Measurements from ENCODE around the gene CCDC197. TPM values are rescaled to one million over a fixed set of nuclear protein-coding genes. Genes with fewer than 3 reads are reported as not detected.

Gene CCDC197
- total and polyA plus RNA-seq, 9 of the 15 experiments (the other 6 are each of a cell fraction or from before 2014, with no cell fraction given): not detected

DNA sequence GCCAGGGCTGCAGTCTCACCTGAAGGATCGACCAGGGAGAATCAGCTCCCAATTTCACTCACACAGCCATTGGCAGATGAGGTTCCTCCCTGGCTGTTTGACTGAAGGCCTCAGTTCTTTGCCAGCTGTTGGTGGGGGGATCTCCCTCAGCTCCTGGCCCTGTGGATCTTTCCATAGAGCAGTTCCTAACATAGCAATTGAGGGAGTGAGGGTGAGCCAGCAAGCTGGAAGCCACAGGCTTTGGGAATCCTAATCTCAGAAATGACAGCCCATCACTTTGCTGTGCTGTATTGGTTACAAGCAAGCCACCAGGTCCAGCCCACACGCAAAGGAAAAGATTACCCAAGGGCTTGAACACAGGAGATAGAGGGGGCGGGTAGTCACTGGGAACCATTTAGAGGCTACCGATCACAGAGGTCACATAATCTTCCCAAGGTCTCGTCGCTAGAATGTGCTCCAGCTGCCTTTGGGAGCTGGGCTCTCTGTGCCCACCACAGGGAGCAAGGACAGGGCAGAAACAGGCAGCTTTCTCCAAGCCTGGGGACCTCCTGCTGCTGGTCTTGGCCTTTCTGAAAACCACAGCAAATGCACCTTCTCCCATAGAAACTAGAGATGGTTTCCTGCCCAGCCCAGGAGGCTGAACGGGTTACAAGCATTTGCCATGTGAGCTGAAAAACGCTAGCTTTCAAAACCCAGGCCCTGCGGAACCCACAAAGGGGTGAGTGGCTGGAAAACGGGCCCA, 24.5 kb downstream of the CCDC197 start (continued):
- TF ChIP-seq, protein P1, sequence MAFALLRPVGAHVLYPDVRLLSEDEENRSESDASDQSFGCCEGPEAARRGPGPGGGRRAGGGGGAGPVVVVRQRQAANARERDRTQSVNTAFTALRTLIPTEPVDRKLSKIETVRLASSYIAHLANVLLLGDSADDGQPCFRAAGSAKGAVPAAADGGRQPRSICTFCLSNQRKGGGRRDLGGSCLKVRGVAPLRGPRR (CRISPR knock-in tag; IDR thresholded peaks at IDR 0.05): no peak

DNA sequence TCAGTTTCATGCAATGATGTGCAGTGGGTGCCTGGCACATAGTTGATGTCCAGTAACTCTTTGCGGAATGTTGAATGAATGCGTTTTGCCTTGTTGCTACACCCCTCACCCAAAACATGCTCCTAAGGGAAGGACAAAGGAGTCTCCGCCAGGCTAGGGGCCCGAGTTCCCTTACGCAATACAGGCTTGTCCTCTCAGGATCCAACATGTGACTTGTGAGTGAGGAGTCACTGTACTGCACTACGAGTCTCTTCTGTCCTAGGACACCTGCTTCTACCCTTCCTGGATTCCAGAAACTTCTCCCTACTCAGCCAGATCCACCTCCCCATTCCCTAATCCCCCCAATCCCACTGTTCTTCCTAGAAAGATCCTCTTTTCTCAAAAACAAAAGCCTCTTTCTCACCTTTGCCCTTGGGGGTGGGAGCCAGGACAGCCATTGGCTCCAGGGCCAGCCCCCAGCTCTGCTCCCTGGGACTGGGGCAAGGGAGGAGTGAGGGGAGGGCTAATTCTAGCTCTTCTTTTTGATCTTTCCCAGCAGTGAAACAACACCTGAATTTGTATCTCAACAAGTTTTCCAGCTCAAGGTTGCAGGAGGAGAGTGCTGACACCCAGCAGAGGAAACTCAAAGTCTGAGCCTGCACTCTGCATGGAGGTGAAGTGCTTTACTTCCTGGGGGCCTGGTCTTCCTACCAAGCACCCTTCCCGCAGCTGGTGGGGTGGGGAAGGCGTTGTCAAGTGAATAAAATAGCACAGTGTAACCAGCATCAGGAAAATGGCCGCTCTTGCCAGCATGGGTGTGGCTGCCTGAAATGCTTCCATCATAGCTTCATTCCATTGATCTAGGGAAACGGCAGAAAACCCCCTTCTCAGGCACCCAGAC, 25.7 kb downstream of the CCDC197 start:
- no peak for FAIRE-seq
- H3K4me2 ChIP-seq (ENCODE audit: insufficient read depth, low read length): no peak overlapping the region
- H3K4me1 ChIP-seq (replicated peaks in 1 of 2; ENCODE audit: control insufficient read depth in 2 of 2, insufficient read depth in 2 of 2, low read length in 2 of 2): peaks cover 0 to 7% of the 10 kb centered on the region in 2 experiments; a peak in 1 of 5 replicates

More for the DNA sequence above, 25.7 kb downstream of the CCDC197 start:
- Histone ChIP-seq H2AFZ (ENCODE audit: low read depth, low read length) (no peak overlapping the region), H3K4me3 (no peak overlapping the region), H3K9ac (ENCODE audit: insufficient read depth in 1 of 2, low read depth in 2 of 2, low read length in 2 of 2) (no peak overlapping the region), H3K27me3 (ENCODE audit: control insufficient read depth in 2 of 2, insufficient read depth in 2 of 2, low read length in 2 of 2) (peaks cover 0 to 24% of the 10 kb centered on the region in 2 experiments; a peak in 3 of 5 replicates), H3K36me3 (ENCODE audit: control insufficient read depth, insufficient read depth, low read length) (no peaks in the 10 kb centered on the region), H3K9me3 (replicated peaks; ENCODE audit: control insufficient read depth, insufficient read depth, low read depth, low read length) (no peaks in the 10 kb centered on the region), H4K20me1 (replicated peaks; ENCODE audit: control insufficient read depth, insufficient read depth, low read length) (no peaks in the 10 kb centered on the region), H3K27ac (ENCODE audit: extremely low read depth, low read depth, low read length) (no peak overlapping the region), H3K79me2 (ENCODE audit: control insufficient read depth, insufficient read depth, low read length) (no peaks in the 10 kb centered on the region), H3K9me1 (ENCODE audit: control insufficient read depth, insufficient read depth, low read length) (no peaks in the 10 kb centered on the region)
- ATAC-seq (no peak), DNase-seq (ENCODE audit: extremely low read depth in 1 of 4, low spot score in 3 of 4) (no peak)
- POLR2A ChIA-PET: interaction anchor here (0.6 to 1.0 kb wide), 2 partner anchors 11 to 114 kb away, joined by 4 to 5 read pairs; no protein-coding TSS in a partner anchor
- in situ Hi-C loops (cut with MboI) (no loop called here), intact Hi-C loops (cut with micrococcal nuclease) (no loop called here)
- 19% methylated on average over 9 of the region's 10 CpGs for WGBS (ENCODE audit: insufficient coverage, low coverage, missing lambda C conversion rate)
- TF ChIP-seq ZNF76 (CRISPR knock-in tag; IDR thresholded peaks at IDR 0.05; ENCODE audit: borderline replicate concordance) (no peak), ZC3H11A (IDR thresholded peaks at IDR 0.05; ENCODE audit: low read depth, low read length) (no peak), SMAD1 (IDR thresholded peaks at IDR 0.05; ENCODE audit: low read depth, low read length, partially characterized antibody) (no peak), CEBPB (tag; IDR thresholded peaks at IDR 0.05) (peak; percentile 43), SREBF1 (IDR thresholded peaks at IDR 0.05; ENCODE audit: borderline replicate concordance, low read depth, low read length) (no peak)
- TF ChIP-seq, protein P2, sequence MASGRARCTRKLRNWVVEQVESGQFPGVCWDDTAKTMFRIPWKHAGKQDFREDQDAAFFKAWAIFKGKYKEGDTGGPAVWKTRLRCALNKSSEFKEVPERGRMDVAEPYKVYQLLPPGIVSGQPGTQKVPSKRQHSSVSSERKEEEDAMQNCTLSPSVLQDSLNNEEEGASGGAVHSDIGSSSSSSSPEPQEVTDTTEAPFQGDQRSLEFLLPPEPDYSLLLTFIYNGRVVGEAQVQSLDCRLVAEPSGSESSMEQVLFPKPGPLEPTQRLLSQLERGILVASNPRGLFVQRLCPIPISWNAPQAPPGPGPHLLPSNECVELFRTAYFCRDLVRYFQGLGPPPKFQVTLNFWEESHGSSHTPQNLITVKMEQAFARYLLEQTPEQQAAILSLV (tag; IDR thresholded peaks at IDR 0.05): no peak
- CTCF ChIA-PET (ENCODE audit: low intra/inter-chr PET ratio): no interaction called here
- BruUV-seq (replicated peaks): no TSS peak
